AG08395 (cell line): ENCODE measurements around the gene ZNF385A.
"Not testable (repeated sequence)": the region's sequence is repeated elsewhere in the genome, so short reads cannot be mapped to it uniquely, and the experiment has no call there.

Source experiments
- DNase-seq: peaks from one replicate; pipeline ENCODE4 v3.0.0; 2012; ENCODE audit warnings: mixed read lengths, low spot score

Gene ZNF385A

GRCh38 chr12:54355104-54355815 lies 29.3 kb downstream of the ZNF385A start:
- no peak for DNase-seq

DNA sequence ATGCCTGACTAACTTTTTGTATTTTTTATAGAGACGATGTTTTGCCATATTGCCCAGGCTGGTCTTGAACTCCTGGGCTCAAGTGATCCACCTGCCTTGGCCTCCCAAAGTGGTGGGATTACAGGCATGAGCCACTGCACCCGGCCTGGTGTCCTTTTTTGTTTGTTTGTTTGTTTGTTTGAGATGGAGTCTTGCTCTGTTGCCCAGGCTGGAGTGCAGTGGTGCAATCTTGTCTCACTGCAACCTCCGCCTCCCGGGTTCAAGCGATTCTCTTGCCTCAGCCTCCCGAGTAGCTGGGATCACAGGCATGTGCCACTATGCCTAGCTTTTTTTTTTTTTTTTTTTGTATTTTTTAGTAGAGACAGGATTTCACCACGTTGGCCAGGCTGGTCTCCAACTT lies 30.3 kb downstream of the ZNF385A start:
- DNase-seq, result not testable (repeated sequence)

DNA sequence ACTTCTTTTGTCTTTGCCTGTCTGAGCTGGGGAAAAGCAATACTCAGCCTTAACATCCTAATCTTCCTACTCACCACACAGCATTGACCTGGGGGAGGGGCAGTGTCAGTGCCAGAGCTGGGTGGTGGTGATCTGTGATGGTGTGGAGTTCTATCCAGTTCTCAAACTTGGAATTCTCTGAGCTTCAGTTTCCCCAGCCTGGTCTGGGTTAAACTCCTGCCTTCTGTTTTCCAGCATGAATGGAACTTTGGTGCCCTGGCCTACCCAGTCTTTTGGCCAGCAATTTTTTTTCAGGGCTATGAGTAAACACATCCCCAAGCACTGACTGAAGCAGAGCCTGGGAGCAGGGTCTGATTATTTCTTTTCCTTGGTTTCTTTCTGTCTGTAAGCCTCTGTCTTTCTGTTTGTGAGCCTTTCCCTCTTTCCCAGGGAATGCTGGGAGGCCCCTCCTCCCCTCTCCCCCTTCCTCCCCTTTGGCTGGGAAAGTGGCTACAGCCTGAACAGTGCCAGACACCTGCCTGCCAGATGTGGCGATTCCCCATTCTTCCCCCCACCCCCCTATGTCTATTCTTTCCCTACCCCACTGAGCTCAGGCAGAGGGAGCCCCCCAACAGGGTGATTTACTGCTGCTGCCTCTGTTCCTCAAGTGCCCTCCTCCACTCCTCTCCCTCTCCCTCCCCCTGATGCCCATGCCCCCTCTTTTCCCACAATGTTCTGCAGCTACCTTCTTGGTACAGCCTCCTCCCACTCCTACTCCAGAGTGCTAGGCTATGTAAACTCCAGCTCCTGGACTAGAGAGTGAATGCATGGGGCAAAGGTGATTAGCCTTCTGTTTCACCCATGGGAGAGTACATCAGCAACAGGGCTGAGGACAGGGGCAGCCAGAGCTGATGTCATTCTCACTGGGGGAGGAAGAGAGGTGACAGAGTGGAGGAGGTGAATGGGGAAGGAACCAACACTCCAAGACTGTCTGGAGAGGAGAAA lies 31.4 kb downstream of the ZNF385A start:
- peak; percentile 54 for DNase-seq

GRCh38 chr12:54352022-54352531 lies 32.5 kb downstream of the ZNF385A start:
- peak; percentile 53 for DNase-seq

DNA sequence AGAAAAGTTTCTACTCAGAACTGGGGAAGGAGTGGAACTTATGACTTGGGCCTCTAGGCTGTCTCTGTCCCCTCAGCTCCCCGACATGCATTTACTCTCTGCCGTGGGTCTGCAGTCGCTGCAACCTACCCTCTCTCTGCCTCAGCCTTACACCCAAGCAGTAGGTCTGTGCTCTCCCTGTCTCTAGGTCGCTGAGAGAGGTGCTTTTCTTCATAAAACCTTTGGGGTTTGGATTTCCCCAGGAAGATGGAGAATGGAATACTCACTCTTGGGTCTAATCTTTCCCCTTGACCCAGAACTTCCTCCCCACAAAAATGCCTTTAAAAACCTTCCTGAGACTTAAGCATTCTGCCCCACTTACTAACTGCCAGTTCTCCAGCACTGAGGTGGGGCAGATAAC lies 33.2 kb downstream of the ZNF385A start:
- DNase-seq, result no peak

DNA sequence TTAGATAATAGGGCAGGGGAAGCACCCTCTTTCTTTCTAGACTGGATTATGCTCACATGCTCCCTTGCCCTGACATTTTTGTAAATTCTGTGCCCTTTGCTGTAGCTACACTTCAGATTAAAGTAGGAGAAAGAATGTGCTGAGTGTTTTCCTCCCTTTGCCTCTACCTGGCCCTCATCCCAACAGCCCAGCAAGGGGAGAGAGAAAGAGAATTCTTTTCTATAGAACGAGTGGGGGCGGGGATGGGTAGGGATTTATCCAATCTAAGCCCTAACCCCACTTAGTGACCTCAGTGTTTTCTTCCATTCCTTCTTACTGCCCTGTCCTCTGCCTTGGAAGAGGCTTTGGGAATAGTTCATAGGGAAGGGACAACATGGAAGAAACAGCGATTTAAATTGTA lies 33.8 kb downstream of the ZNF385A start:
- no peak for DNase-seq

DNA sequence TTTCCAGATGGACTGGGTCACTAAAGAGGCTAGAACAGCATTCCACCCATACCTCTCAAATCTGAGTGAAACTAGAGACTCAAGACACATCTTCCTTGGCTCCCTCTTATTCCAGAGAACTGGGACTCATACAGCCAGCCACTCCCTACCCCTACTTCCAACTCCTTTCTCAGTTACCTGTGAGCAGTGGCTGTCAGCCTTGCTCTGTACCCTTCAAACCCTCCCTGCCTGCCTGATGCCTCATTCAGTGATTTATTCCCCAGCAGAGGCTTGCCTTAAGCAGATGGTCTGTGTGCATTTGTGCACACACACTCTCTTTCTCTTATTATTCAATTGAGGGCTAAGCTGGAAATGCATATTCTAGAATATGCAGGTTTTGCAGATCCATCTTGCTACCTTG lies 34.9 kb downstream of the ZNF385A start:
- no peak for DNase-seq

DNA sequence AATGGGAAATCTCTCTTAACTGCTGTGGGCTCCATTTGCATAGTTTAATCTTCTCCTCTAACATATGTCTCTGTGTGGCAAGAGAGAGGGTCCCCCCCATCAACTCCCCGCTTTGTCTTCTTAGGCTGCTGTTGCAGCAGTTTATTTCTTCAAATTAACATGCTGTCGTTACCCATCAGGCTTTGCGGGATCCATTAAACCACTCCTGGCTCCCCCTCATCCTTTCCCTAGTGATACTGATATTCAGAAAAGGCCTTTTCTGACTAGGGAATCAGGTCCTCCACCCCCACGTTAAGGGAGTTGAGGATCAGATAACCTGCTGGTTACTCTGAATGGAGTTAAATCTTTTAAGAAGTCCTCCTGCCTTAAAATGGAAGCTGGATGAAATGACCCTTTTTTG lies 35.5 kb downstream of the ZNF385A start:
- DNase-seq, result no peak

DNA sequence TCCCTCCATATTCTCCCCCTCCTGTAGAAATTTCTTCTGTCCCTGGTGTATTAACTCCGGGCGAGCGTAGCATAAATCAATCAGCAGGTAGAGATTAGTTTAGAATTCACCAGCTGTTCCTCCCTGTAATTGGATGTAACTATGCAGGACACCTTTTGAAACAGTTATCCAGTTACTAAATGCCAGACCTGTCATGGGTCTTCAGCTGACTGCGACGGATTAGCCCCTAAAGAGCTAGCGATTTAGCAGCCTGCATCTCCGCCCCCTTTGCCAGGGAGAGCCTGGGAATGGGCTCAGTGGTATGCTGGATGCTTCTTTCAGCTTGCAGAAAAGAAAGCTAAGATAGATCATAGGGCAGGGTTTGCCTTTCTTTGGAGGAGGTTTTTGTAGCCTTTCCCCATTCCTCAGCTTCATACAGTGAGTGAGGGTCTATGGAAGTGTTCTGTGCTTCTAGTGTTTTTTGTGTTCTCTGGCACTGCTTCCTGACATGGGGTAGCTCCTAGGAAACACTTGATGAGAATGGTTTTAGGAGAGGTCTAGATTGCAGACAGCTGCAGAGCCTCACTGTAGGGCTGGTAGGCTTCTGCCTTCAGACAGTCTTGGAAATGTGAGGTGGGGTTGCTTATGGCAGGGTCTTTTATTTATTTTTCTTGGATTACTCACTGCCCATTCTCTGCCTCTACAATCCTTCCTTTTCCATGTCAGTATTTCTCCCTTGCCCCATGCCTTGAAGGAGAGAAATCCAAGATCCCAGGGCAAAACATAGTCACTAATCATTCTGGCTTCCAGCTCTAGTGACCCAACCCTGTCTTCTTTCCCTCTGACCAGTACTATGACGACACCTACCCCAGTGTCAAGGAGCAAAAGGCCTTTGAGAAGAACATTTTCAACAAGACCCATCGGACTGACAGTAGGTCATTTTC lies 42.9 kb downstream of the ZNF385A start:
- no peak for DNase-seq

DNA sequence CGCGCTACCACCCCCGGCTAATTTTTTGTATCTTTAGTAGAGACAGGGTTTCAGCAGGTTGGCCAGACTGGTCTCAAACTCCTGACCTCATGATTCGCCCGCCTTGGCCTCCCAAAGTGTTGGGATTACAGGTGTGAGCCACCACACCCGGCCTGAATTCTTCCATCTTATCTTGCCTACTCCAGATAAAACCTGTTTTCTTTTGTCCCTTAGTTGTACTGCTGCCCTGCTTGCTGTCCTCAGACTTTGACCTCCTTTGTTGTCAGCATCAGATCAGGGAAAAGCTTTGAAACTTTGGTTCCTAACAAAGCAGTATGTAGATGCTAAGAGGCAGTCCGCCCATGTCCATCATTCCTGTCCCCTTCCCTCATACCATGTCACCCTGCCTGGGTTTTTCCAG lies 43.7 kb downstream of the ZNF385A start:
- no peak for DNase-seq

DNA sequence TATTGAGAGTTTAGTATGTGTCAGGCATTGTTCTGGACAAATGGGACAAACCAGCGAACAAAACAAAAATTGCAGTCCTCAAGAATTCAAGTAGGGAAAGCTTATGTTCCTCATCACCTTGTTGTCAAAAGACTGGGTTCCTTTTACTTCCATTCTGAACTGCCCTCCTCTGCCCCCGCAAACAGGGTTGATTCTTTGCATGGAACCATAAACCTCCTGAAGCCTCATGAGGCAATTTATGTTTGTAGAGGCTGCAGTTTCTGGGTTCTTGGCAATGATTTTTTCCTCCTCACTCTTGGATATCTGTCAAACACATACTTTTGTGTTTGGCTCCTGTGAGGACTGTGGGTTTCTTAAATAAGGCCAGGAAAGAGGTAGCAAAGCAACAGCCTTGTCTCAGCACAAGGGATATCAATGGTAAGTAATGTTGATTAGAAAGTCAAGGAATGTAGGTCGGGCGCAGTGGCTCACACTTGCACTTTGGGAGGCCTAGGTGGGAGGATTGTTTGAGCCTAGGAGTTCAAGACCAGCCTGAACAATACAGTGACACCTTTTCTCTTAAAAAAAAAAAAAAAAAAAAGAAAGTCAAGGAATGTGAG lies 45.7 kb downstream of the ZNF385A start:
- DNase-seq, result no peak

DNA sequence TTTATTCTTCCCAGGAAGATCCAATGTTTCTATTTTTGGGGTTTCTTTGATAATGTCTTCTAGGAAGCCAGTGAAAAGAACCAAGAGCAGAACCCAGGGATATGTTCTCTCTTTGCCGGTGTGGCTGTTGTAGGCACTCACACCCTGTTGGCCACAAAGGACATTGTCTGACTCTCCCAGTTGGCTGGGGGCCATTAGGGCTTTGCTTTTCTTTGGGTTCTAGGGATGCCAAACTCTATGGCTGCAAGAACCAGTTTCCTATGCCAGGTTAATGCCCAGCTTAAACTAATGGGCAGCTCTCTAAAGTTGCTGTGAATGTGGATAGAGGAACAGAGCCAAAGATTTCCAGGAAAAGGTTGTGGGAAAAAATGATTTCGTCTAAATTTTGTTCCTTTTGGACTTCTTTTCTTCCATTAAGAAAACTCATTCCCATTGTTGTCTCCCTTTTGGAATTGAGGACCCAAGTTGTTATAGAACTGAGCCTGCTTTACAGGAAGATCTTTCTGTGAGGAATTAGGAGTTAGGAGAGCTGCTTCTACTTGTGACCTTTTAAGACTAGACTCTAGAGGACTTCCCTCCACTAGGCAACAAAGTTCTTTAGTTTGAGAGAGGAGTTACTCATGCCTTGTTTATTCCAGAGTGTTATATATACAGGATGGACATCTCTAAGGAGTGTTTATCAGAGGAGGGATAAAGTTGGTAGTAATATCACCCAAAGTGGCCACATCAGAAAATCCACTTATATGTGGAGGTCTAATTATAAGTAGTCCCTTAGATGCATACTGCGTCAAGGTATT lies 46.5 kb downstream of the ZNF385A start:
- DNase-seq, result no peak

- DNase-seq, result no peak
Observed at GRCh38 chr12:54337280-54337842, 47.2 kb downstream of the ZNF385A start.

DNA sequence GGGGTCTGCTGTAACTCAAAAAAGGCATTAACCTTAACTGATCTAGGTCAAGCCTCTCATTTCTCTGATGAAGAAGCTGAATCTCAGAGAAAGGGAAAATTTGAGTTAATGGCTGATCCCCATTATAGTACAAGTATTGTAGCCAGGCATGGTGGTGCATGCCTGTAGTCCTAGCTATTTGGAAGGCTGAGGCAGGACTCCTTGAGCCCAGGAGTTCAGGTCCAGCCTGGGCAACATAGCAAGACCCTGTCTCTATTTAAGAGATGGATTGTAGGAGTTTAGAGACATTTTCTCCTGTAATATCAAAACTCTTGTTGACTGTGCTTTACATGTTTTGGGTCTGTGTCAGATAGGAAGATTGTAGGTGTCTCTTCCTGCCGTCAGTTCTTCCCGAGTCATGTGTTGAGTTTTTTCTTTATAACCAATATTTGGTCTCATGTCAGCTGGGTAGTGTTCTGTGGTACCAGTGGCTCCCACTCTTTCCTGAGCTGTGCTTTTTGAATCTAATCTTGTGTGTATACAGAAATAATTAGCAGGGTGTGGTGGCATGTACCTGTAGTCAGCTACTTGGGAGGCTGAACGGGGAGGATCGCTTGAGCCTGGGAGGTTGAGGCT lies 51.0 kb downstream of the ZNF385A start:
- no peak for DNase-seq

- no peak for DNase-seq
Observed at GRCh38 chr12:54331461-54331860, 53.1 kb downstream of the ZNF385A start.

DNA sequence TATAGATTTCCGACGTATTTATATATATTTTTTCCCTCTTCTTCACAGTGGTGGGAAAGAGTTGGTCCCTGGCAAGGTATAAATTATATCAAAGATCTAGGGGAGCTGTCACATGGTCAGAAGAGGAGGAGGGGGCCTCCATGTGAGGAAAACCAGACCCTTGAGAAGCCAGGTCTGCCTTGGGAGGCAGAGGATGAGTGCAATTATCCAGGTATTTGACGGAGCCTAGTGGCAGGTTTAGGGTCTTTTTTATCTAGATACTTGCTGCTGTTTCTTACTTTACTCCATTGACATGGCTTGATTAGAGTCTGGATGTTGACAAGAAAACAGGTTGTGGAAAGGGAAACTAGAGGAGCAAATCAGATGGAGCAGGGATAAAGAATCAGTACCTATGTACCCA lies 54.1 kb downstream of the ZNF385A start:
- no peak for DNase-seq

DNA sequence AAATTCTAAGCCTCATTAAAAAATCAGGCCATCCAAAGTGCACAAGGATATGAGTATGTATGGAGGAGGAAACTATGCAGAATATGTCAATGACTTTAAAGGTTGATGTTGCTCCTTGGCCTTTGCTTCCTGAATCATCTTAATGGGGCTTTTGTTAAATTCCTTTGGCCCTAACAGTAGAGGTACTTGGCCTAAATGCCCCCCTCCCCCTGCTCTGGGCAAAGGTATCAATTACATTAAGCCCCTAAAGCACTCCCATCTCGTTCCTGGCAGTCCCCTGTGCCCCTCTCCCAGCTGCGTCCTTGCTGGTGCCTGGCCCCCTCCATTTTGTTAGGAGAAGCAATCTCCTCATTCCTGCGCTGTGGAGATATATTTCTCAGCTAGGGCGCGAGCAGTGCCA lies 54.8 kb downstream of the ZNF385A start:
- no peak for DNase-seq

DNA sequence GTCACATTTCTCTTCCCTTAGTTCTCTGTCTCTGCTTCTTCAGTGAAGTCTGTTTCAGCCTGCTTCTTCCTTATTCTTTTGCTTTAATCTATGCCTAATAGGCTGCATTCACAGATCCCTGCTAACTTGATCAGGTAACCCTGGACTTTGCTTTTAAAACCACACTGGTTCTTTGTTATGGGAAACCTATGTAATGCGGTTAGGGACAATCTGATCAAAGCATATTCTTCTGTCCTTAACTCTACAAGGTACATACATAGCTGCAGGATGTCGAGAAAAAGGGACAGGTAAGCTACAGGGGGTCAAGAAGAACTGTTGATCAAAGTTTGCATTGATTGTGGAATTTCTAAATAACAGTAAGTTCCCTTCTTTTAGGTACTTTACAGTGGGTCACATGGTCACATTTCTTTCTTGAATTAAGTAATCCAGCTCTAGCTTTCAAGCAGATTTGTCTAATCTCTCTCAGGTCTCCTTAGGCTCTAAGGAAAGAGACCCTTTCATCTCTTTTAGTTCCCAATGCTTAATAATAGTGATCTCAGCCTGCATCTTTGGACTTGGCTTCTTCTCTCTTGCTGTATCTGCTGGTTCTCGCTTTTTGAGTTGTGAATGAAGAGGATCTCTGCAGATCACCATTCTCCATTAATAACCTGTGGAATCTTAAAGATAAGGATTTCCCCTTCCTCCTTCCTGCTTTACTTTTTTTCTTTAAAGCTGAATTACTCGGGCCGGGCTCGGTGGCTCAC lies 55.8 kb downstream of the ZNF385A start:
- DNase-seq, result no peak

GRCh38 chr12:54325442-54326109 lies 59.0 kb downstream of the ZNF385A start:
- not testable (repeated sequence) for DNase-seq
